Activated CD8-positive, alpha-beta T cell treated with anti-CD3 and anti-CD28 coated beads for 36 hours (primary cell): ENCODE data around the gene FBXL3. TPM values are rescaled to one million over a fixed set of nuclear protein-coding genes. Genes with fewer than 3 reads are reported as not detected.
"Not testable (repeated sequence)": the region's sequence is repeated elsewhere in the genome, so short reads cannot be mapped to it uniquely, and the experiment has no call there.

Source experiments
- ATAC-seq: fragments of 200-7000 bp; cut with Tn5 transposase; one replicate; pipeline ENCODE4 v1.10.0; 2021; ENCODE audit warnings: mild to moderate bottlenecking, moderate library complexity
- CTCF ChIA-PET: fragments of 350-600 bp; sonication (Branson Sonifier 250); formaldehyde crosslinking; loops from one replicate; lab custom pipeline; 2021; ENCODE audit warnings: antibody characterized with exemption; lab: Charles Lee
- POLR2A ChIA-PET: fragments of 350-600 bp; sonication (Branson Sonifier 250); formaldehyde crosslinking; loops from one replicate; lab custom pipeline; 2021; ENCODE audit warnings: antibody characterized with exemption; lab: Charles Lee
- DNase-seq: peaks from one replicate; pipeline ENCODE4 v3.0.0-alpha.2; 2020
- H3K27ac Mint-ChIP-seq: one replicate; pipeline ENCODE4 v1.8.0; 2021; ENCODE audit warnings: mild to moderate bottlenecking, mixed read lengths
- H3K27me3 Mint-ChIP-seq: one replicate; pipeline ENCODE4 v1.8.0; 2021; ENCODE audit warnings: mixed read lengths
- H3K36me3 Mint-ChIP-seq: one replicate; pipeline ENCODE4 v1.8.0; 2021; ENCODE audit warnings: low read depth, mixed read lengths
- H3K4me1 Mint-ChIP-seq: one replicate; pipeline ENCODE4 v1.8.0; 2021; ENCODE audit warnings: low read depth, mixed read lengths
- H3K4me3 Mint-ChIP-seq: one replicate; pipeline ENCODE4 v1.8.0; 2021; ENCODE audit warnings: mild to moderate bottlenecking, moderate library complexity, mixed read lengths
- H3K9me3 Mint-ChIP-seq: one replicate; pipeline ENCODE4 v1.8.0; 2021; ENCODE audit warnings: mixed read lengths
- intact Hi-C: fragments of 100-400 bp; cut with micrococcal nuclease; formaldehyde crosslinking; loops from one replicate; pipeline ENCODE4 v1.10.0; 2022
- total RNA-seq, 2 experiments: library from RNA; stranded (reverse); gene quantifications; one replicate each; pipeline ENCODE4 v1.2.3, GENCODE V29; 2021
- TF ChIP-seq, protein P1 (sequence below): fragments of 200-600 bp; IDR thresholded peaks from one replicate; pipeline ENCODE4 v1.8.0; 2022; ENCODE audit warnings: antibody characterized with exemption, mild to moderate bottlenecking

FBXL3 gene
- total RNA-seq, 2 experiments from 2014 or later = 32.8 to 34.3 TPM

DNA sequence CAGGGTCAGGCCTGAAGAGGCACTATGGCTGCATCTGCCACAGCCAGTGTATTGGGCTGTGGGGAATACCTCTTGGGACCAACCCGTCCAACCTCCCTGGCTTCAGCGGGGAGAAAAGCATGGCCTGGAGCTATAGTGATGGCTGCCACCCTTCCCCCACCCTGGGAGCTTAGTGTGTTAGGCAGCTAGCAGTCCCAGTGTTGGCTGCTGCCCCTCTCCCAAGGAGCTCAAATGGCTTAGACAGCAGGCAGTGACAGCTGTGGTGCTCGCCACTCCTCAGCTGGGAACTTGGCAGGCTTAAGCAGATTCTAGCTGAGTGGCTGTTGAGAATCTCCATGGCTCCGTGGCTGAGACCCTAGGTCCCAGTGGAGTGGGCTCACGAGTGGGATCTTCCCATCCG lies 58.9 kb downstream of the FBXL3 start:
- CTCF ChIA-PET = interaction anchor here (1.1 kb wide), 1 partner anchor 12 kb away, joined by 4 read pairs; no protein-coding TSS in a partner anchor
- POLR2A ChIA-PET = no interaction called here
- intact Hi-C loops = no loop called here

DNA sequence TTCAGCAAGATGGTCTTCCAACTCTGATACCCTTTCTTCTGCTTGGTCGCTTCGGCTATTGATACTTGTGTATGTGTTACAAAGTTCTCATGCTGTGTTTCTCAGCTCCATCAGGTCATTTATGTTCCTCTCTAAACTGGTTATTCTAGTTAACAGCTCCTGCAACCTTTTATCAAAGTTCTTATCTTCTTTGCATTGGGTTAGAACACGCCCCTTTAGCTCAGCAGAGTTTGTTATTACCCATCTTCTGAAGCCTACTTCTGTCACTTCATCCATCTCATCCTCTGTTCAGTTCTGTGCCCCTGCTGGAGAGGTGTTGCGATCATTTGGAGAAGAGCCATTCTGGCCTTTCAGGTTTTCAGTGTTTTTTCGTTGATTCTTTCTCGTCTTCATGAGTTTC lies 59.9 kb downstream of the FBXL3 start:
- no peak overlapping the region for H3K4me3 Mint-ChIP-seq
- H3K36me3 Mint-ChIP-seq = no peaks in the 10 kb centered on the region
- H3K4me1 Mint-ChIP-seq = no peaks in the 10 kb centered on the region
- no peaks in the 10 kb centered on the region for H3K9me3 Mint-ChIP-seq
- DNase-seq (no peak), ATAC-seq (no peak)
- intact Hi-C loops = no loop called here
- H3K27me3 Mint-ChIP-seq = peaks cover 11% of the 10 kb centered on the region
- ChIA-PET POLR2A (no interaction called here), CTCF (interaction anchor here (1.1 kb wide), 1 partner anchor 13 kb away, joined by 4 read pairs; no protein-coding TSS in a partner anchor)
- H3K27ac Mint-ChIP-seq = no peak overlapping the region
- TF ChIP-seq, protein P1, sequence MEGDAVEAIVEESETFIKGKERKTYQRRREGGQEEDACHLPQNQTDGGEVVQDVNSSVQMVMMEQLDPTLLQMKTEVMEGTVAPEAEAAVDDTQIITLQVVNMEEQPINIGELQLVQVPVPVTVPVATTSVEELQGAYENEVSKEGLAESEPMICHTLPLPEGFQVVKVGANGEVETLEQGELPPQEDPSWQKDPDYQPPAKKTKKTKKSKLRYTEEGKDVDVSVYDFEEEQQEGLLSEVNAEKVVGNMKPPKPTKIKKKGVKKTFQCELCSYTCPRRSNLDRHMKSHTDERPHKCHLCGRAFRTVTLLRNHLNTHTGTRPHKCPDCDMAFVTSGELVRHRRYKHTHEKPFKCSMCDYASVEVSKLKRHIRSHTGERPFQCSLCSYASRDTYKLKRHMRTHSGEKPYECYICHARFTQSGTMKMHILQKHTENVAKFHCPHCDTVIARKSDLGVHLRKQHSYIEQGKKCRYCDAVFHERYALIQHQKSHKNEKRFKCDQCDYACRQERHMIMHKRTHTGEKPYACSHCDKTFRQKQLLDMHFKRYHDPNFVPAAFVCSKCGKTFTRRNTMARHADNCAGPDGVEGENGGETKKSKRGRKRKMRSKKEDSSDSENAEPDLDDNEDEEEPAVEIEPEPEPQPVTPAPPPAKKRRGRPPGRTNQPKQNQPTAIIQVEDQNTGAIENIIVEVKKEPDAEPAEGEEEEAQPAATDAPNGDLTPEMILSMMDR = no peak

More for the DNA sequence above, 58.9 kb downstream of the FBXL3 start:
- Mint-ChIP-seq H3K27me3 (peaks cover 17% of the 10 kb centered on the region), H3K4me1 (peaks cover 3% of the 10 kb centered on the region), H3K4me3 (no peak overlapping the region), H3K36me3 (no peaks in the 10 kb centered on the region), H3K27ac (no peak overlapping the region), H3K9me3 (no peaks in the 10 kb centered on the region)
- ATAC-seq = no peak
- TF ChIP-seq, protein P1 = no peak
- DNase-seq = no peak

DNA sequence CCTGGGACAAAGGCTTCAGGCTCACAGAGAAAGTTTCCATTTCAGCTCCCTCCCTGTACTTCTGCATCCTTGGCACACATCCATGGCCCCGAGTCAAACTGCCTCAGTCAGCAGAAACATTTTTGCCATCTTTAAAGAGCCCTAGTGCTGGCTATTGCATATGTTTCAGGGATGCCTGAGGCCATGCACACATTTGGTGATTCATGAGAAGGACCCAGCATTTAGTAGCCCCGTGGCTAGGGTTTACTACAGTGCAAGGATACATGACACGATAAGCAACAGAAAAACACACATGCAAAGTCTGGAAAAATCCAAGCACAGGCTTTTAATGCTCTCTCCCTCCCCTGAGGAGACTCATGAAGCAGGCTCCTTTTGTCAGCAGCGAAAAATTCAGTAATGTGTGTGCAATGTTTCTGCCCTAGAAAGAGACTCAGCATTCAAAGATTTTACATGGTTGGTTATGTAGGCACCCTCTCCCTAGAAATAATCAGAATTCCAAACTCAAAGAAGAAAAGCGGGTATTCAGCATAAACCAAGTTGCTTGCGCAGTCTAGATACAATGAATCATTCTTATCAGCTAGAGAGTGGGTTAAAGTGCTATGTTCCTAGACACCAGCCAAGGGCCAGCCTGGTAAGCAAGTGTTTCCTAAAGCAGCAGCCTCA lies 61.1 kb downstream of the FBXL3 start:
- H3K36me3 Mint-ChIP-seq = no peaks in the 10 kb centered on the region
- CTCF ChIA-PET = interaction anchor here (1.6 kb wide), 1 partner anchor 14 kb away, joined by 3 read pairs; no protein-coding TSS in a partner anchor

DNA sequence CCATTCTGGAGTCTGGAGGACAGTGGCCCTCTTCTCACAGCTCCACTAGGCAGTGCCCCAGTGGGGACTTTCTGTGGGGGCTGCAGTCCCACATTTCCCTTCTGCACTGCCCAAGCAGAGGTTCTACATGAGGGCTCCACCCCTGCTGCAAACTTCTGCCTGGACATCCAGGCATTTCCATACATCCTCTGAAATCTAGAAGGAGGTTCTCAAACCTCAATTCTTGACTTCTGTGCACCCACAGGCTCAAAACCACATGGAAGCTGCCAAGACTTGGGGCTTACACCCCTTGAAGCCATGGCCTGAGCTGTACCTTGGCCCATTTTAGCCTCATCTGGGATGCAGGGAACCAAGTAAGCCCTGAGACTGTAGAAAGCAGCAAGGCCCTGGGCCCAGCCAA lies 67.2 kb downstream of the FBXL3 start:
- POLR2A ChIA-PET, H3K27me3 Mint-ChIP-seq, H3K36me3 Mint-ChIP-seq, DNase-seq, H3K27ac Mint-ChIP-seq, ATAC-seq, intact Hi-C loops, H3K4me1 Mint-ChIP-seq, CTCF ChIA-PET, H3K4me3 Mint-ChIP-seq: not testable (repeated sequence)
- H3K9me3 Mint-ChIP-seq = peaks cover 18% of the 10 kb centered on the region

More for the DNA sequence above, 61.1 kb downstream of the FBXL3 start:
- intact Hi-C loops = no loop called here
- Mint-ChIP-seq H3K4me3 (no peak overlapping the region), H3K9me3 (peaks cover 2% of the 10 kb centered on the region), H3K27me3 (peaks cover 7% of the 10 kb centered on the region), H3K4me1 (no peaks in the 10 kb centered on the region), H3K27ac (no peak overlapping the region)
- DNase-seq = no peak
- POLR2A ChIA-PET = no interaction called here
- ATAC-seq = no peak
- TF ChIP-seq, protein P1 = no peak

DNA sequence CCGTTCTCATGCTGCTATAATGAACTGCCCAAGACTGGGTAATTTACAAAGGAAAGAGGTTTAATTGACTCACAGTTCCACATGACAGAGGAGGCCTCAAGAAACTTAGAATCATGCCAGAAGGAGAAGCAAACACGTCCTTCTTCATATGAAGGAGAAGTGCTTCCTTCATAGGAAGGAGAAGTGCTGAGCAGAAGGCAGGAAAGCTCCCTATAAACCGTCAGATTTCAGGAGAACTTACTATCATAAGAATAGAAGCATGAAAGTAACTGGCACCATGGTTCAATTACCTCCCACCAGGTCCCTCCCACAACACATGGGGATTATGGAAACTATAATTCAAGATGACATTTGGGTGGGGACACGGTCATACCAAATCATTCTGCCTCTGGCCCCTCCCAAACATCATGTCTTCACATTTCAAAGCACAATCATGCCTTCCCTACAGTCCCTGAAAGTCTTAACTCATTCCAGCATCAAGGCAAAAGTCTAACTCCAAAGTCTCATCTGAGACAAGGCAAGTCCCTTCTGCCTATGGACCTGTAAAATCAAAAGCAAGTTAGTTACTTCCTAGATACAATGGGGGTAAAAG lies 68.0 kb downstream of the FBXL3 start:
- CTCF ChIA-PET = no interaction called here
- Mint-ChIP-seq H3K36me3 (no peaks in the 10 kb centered on the region), H3K4me1 (no peaks in the 10 kb centered on the region), H3K27me3 (no peaks in the 10 kb centered on the region), H3K27ac (no peak overlapping the region), H3K4me3 (no peak overlapping the region), H3K9me3 (peaks cover 18% of the 10 kb centered on the region)
- ATAC-seq (no peak), DNase-seq (no peak)
- TF ChIP-seq, protein P1 = no peak
- intact Hi-C loops = no loop called here
- POLR2A ChIA-PET = no interaction called here
